IMR-90 (cell line): ENCODE data around the gene ADAP1. TPM values are rescaled to one million over a fixed set of nuclear protein-coding genes. Genes with fewer than 3 reads are reported as not detected.

ENCODE experiments used
- ATAC-seq: fragments of 200-7000 bp; cut with Tn5 transposase; 2 replicates; pipeline ENCODE4 v1.9.1; 2020; ENCODE audit warnings: low read depth, mild to moderate bottlenecking, moderate library complexity
- BruUV-seq: library from RNA; stranded (reverse); fragments of 400-500 nt; replicated peaks from 2 replicates; lab custom pipeline; 2021; lab: Mats Ljungman, UMichigan
- CTCF ChIA-PET: fragments of 300-600 bp; formaldehyde crosslinking; extraction: SDS; loops from one replicate; lab custom pipeline; 2021; ENCODE audit warnings: antibody characterized with exemption; lab: Yijun Ruan, JAX
- POLR2A ChIA-PET: fragments of 300-600 bp; sonication (Branson Sonifier 250); formaldehyde crosslinking; loops from one replicate; lab custom pipeline; 2022; ENCODE audit warnings: antibody characterized with exemption; ENCODE audit not compliant: unreplicated experiment; lab: Charles Lee
- DNase-seq: peaks from one replicate; pipeline ENCODE4 v3.0.0; 2013
- H2AFZ ChIP-seq: replicated peaks from 2 replicates; pipeline ENCODE3; 2013; ENCODE audit warnings: low read length, mild to moderate bottlenecking; ENCODE audit not compliant: poor library complexity
- H2AK5ac ChIP-seq: 2 replicates; pipeline ENCODE4 v1.6.1; 2013; ENCODE audit warnings: low read depth, low read length, inconsistent platforms
- H2AK9ac ChIP-seq: replicated peaks from 2 replicates; pipeline ENCODE3; 2013; ENCODE audit warnings: mild to moderate bottlenecking, low read depth, low read length, moderate library complexity; ENCODE audit not compliant: poor library complexity
- H2BK120ac ChIP-seq: 2 replicates; pipeline ENCODE4 v1.6.1; 2013; ENCODE audit warnings: low read depth, low read length, inconsistent platforms
- H2BK15ac ChIP-seq: 3 replicates; pipeline ENCODE4 v1.6.1; 2013; ENCODE audit warnings: low read depth, low read length, inconsistent platforms
- H2BK20ac ChIP-seq: 2 replicates; pipeline ENCODE4 v1.6.1; 2013; ENCODE audit warnings: low read depth, mild to moderate bottlenecking, inconsistent platforms, low read length, moderate library complexity
- H2BK5ac ChIP-seq: 2 replicates; pipeline ENCODE4 v1.6.1; 2013; ENCODE audit warnings: mild to moderate bottlenecking, low read depth, low read length, inconsistent platforms; ENCODE audit not compliant: poor library complexity, severe bottlenecking
- H3K14ac ChIP-seq: replicated peaks from 2 replicates; pipeline ENCODE4 v1.6.1; 2013; ENCODE audit warnings: low read depth, low read length, inconsistent platforms
- H3K18ac ChIP-seq: 2 replicates; pipeline ENCODE4 v1.6.1; 2013; ENCODE audit warnings: low read depth, low read length, control low read depth
- H3K23ac ChIP-seq: 2 replicates; pipeline ENCODE4 v1.6.1; 2013; ENCODE audit warnings: low read depth, low read length, inconsistent platforms
- H3K27ac ChIP-seq: 2 replicates; pipeline ENCODE4 v1.5.1; 2013; ENCODE audit warnings: mild to moderate bottlenecking, control low read depth, low read length; ENCODE audit not compliant: insufficient read depth
- H3K27me3 ChIP-seq: 2 replicates; pipeline ENCODE4 v1.6.1; 2013; ENCODE audit warnings: low read length; ENCODE audit not compliant: control insufficient read depth, insufficient read depth
- H3K36me3 ChIP-seq: 2 replicates; pipeline ENCODE4 v1.6.1; 2013; ENCODE audit warnings: low read length, mixed read lengths; ENCODE audit not compliant: control insufficient read depth, insufficient read depth
- H3K4ac ChIP-seq: 2 replicates; pipeline ENCODE4 v1.6.1; 2013; ENCODE audit warnings: low read depth, low read length, inconsistent platforms
- H3K4me1 ChIP-seq: 2 replicates; pipeline ENCODE4 v1.6.1; 2013; ENCODE audit warnings: low read length, mixed read lengths; ENCODE audit not compliant: control insufficient read depth, insufficient read depth
- H3K4me2 ChIP-seq: 2 replicates; pipeline ENCODE4 v1.6.1; 2013; ENCODE audit warnings: low read depth, mild to moderate bottlenecking, control low read depth, low read length, moderate library complexity
- H3K4me3 ChIP-seq: 2 replicates; pipeline ENCODE4 v1.5.1; 2013; ENCODE audit warnings: low read depth, mild to moderate bottlenecking, control low read depth, low read length, moderate library complexity; ENCODE audit not compliant: insufficient read depth
- H3K56ac ChIP-seq: 2 replicates; pipeline ENCODE4 v1.6.1; 2013; ENCODE audit warnings: low read length, inconsistent platforms; ENCODE audit not compliant: insufficient read depth; ENCODE audit errors: extremely low read depth
- H3K79me1 ChIP-seq, 2 experiments: 2 replicates each; pipeline ENCODE4 v1.6.1; 2013; ENCODE audit warnings: low read length in 2 of 2, inconsistent platforms in 1 of 2, low read depth in 1 of 2
- H3K9ac ChIP-seq: 2 replicates; pipeline ENCODE4 v1.6.1; 2013; ENCODE audit warnings: low read depth, low read length, control low read depth
- H3K9me1 ChIP-seq: 2 replicates; pipeline ENCODE4 v1.6.1; 2013; ENCODE audit warnings: low read length, inconsistent platforms; ENCODE audit not compliant: insufficient read depth
- H3K9me3 ChIP-seq: 2 replicates; pipeline ENCODE4 v1.6.1; 2013; ENCODE audit warnings: low read length; ENCODE audit not compliant: control insufficient read depth, insufficient read depth
- H4K20me1 ChIP-seq: 2 replicates; pipeline ENCODE4 v1.6.1; 2013; ENCODE audit warnings: low read length, inconsistent platforms; ENCODE audit not compliant: insufficient read depth
- H4K5ac ChIP-seq: 2 replicates; pipeline ENCODE4 v1.6.1; 2013; ENCODE audit warnings: mild to moderate bottlenecking, low read depth, low read length, control low read depth
- H4K8ac ChIP-seq, 2 experiments: 2 replicates each; pipeline ENCODE4 v1.6.1; 2013; ENCODE audit warnings: low read depth in 2 of 2, low read length in 2 of 2, control low read depth in 1 of 2, inconsistent platforms in 1 of 2
- H4K91ac ChIP-seq: 2 replicates; pipeline ENCODE4 v1.6.1; 2013; ENCODE audit warnings: low read depth, low read length, inconsistent platforms; ENCODE audit not compliant: insufficient read depth
- CEBPB ChIP-seq: IDR thresholded peaks from 2 replicates; pipeline ENCODE4 v1.6.1; 2012; ENCODE audit warnings: low read depth, low read length, improper control_type of control experiment
- CHD1 ChIP-seq: IDR thresholded peaks from 2 replicates; pipeline ENCODE4 v1.6.1; 2012; ENCODE audit warnings: low read depth, low read length, improper control_type of control experiment
- CTCF ChIP-seq: conservative IDR thresholded peaks from 2 replicates; pipeline ENCODE4 v1.5.1; 2012; ENCODE audit warnings: mild to moderate bottlenecking, low read depth, low read length, improper control_type of control experiment
- FOS ChIP-seq: fragments of 150-350 bp; IDR thresholded peaks from 2 replicates; pipeline ENCODE4 v1.6.1; 2016; ENCODE audit warnings: low read depth, low read length
- MAFK ChIP-seq: IDR thresholded peaks from 2 replicates; pipeline ENCODE4 v1.6.1; 2012; ENCODE audit warnings: low read depth, low read length, improper control_type of control experiment
- POLR2A ChIP-seq: IDR thresholded peaks from 2 replicates; pipeline ENCODE4 v1.6.1; 2012; ENCODE audit warnings: mild to moderate bottlenecking, low read depth, low read length
- RAD21 ChIP-seq: IDR thresholded peaks from 2 replicates; pipeline ENCODE4 v1.6.1; 2012; ENCODE audit warnings: low read length, improper control_type of control experiment
- RCOR1 ChIP-seq: IDR thresholded peaks from 2 replicates; pipeline ENCODE4 v1.6.1; 2012; ENCODE audit warnings: mild to moderate bottlenecking, low read length, improper control_type of control experiment; ENCODE audit not compliant: insufficient replicate concordance
- WGBS, 2 experiments: methylation state at CpG; one replicate each; pipeline versions ENCODE4 v1.1.5 to v1.1.7; 2013; ENCODE audit warnings: missing lambda C conversion rate in 2 of 2; ENCODE audit not compliant: insufficient read length in 1 of 2; ENCODE audit errors: extremely low coverage in 2 of 2; 5-methylcytosine and 5-hydroxymethylcytosine counted together
- dilution Hi-C: fragments of 300-500 bp; cut with HindIII; formaldehyde crosslinking; loops from one replicate; pipeline ENCODE4 v1.14.3; 2018; ENCODE audit warnings: low sequenced_read_pairs; ENCODE audit not compliant: unreplicated experiment
- in situ Hi-C: fragments of 300-500 bp; cut with MboI; formaldehyde crosslinking; loops from 3 replicates; pipeline ENCODE4 v1.14.3; 2019; ENCODE audit warnings: low sequenced_read_pairs, inconsistent platforms, mixed read lengths
- intact Hi-C: fragments of 100-400 bp; cut with micrococcal nuclease; formaldehyde crosslinking; loops from 2 replicates; pipeline ENCODE4 v1.10.0; 2022
- polyA plus RNA-seq, 3 experiments: library from polyadenylated mRNA; depleted of rRNA; stranded (reverse); fragments of >200 nt; gene quantifications; 2 replicates each; pipeline ENCODE4 v1.2.3, GENCODE V29; 2012; ENCODE audit warnings: low replicate concordance in 1 of 3
- total RNA-seq: library from RNA; depleted of rRNA; stranded (reverse); fragments of >200 nt; gene quantifications from 2 replicates; pipeline ENCODE4 v1.2.3, GENCODE V29; 2012

ADAP1 gene
- total and polyA plus RNA-seq, 2 of the 4 experiments (the other 2 are of a cell fraction): 1.4 to 2.0 TPM

GRCh38 chr7:900331-901040 lies 54.0 kb downstream of the ADAP1 start:
- Histone ChIP-seq H2AK9ac (peak overlapping the region; percentile 78), H3K23ac (no peak overlapping the region), H3K27me3 (no peaks in the 10 kb centered on the region), H2BK5ac (no peak overlapping the region), H2BK120ac (no peak overlapping the region), H3K14ac (no peak overlapping the region), H3K27ac (no peak overlapping the region), H3K4me3 (no peak overlapping the region), H4K20me1 (no peaks in the 10 kb centered on the region), H3K56ac (no peak overlapping the region), H4K8ac (peak overlapping the region in 1 of 2 experiments; percentile 36; a peak in 1 of 4 replicates), H3K79me1 (no peaks in the 10 kb centered on the region), H2BK15ac (no peak overlapping the region), H3K9ac (no peak overlapping the region), H3K9me1 (no peaks in the 10 kb centered on the region), H3K36me3 (peaks cover 11% of the 10 kb centered on the region; the same call in 1 of the 2 replicates), H4K5ac (no peak overlapping the region; the same call in 1 of the 2 replicates), H2BK20ac (no peak overlapping the region), H3K18ac (no peak overlapping the region), H3K4me2 (no peak overlapping the region), H2AK5ac (0 out of 2 replicates have a peak overlapping the region, but pooled peaks have one; percentile 3), H4K91ac (no peak overlapping the region), H3K4ac (no peak overlapping the region), H3K9me3 (no peaks in the 10 kb centered on the region), H2AFZ (no peak overlapping the region), H3K4me1 (peaks cover 9% of the 10 kb centered on the region)
- in situ Hi-C loops (no loop called here), dilution Hi-C loops (no loop called here), intact Hi-C loops (loop anchor here (10.0 kb wide), 1 partner anchor 144 kb away; the partner anchor contains the start of gene GPR146)
- ATAC-seq (no peak), DNase-seq (no peak)
- POLR2A ChIA-PET: no interaction called here
- no TSS peak for BruUV-seq
- CTCF ChIA-PET: no interaction called here
- 83% methylated on average over 11 of the region's 26 CpGs; no CpG with 5 or more reads in 1 of the 2 experiments for WGBS, 2 experiments
- TF ChIP-seq FOS (no peak), RCOR1 (no peak), CHD1 (no peak), POLR2A (no peak), RAD21 (no peak), MAFK (no peak), CTCF (no peak), CEBPB (no peak)
